Ramos (cell line): Measurements from ENCODE around the gene TMEM200C.

ENCODE experiments used
- in situ Hi-C: fragments of 300-500 bp; cut with MboI; formaldehyde crosslinking; loops from one replicate; pipeline ENCODE4 v1.14.3; 2022; ENCODE audit warnings: low sequenced_read_pairs; ENCODE audit not compliant: unreplicated experiment

Gene TMEM200C

GRCh38 chr18:5840547-5840946, 54.8 kb downstream of the TMEM200C start:
- in situ Hi-C loops: no loop called here

- in situ Hi-C loops: no loop called here
These were observed 55.3 kb downstream of the TMEM200C start for GRCh38 chr18:5840025-5840424.

- in situ Hi-C loops: no loop called here
These were observed 56.2 kb downstream of the TMEM200C start for GRCh38 chr18:5839102-5839501.
